ENCODE measurements around the gene RXFP3.

The RXFP3 gene

GRCh38 chr5:33980030-33980429 is 43.8 kb downstream of the RXFP3 start:
- TF ChIP-seq MAX (IDR thresholded peaks at IDR 0.05; ENCODE audit: low read depth, low read length): no peak
- no peak for TF ChIP-seq CTCF (IDR thresholded peaks at IDR 0.05; ENCODE audit: low read depth, low read length)
- no peak for TF ChIP-seq POLR2A (IDR thresholded peaks at IDR 0.05; ENCODE audit: extremely low read depth, insufficient read length)
- TF ChIP-seq MYC (IDR thresholded peaks at IDR 0.05; ENCODE audit: low read depth, low read length): no peak
- H3K4me3 ChIP-seq (ENCODE audit: low read depth, low read length): no peak overlapping the region
- DNase-seq (ENCODE audit: low read depth): no peak

GRCh38 chr5:33981408-33982162 is 45.4 kb downstream of the RXFP3 start:
- DNase-seq (ENCODE audit: low read depth): no peak
- H3K4me3 ChIP-seq (ENCODE audit: low read depth, low read length): no peak overlapping the region
- no peak for TF ChIP-seq MYC (IDR thresholded peaks at IDR 0.05; ENCODE audit: low read depth, low read length)
- no peak for TF ChIP-seq MAX (IDR thresholded peaks at IDR 0.05; ENCODE audit: low read depth, low read length)
- no peak for TF ChIP-seq CTCF (IDR thresholded peaks at IDR 0.05; ENCODE audit: low read depth, low read length)
- TF ChIP-seq POLR2A (IDR thresholded peaks at IDR 0.05; ENCODE audit: extremely low read depth, insufficient read length): no peak

- TF ChIP-seq MYC (IDR thresholded peaks at IDR 0.05; ENCODE audit: low read depth, low read length) (no peak), MAX (IDR thresholded peaks at IDR 0.05; ENCODE audit: low read depth, low read length) (no peak), CTCF (IDR thresholded peaks at IDR 0.05; ENCODE audit: low read depth, low read length) (no peak), POLR2A (IDR thresholded peaks at IDR 0.05; ENCODE audit: extremely low read depth, insufficient read length) (no peak)
- H3K4me3 ChIP-seq (ENCODE audit: low read depth, low read length): no peak overlapping the region
- DNase-seq (ENCODE audit: low read depth): no peak
These were observed 48.0 kb downstream of the RXFP3 start for GRCh38 chr5:33984178-33984577.

GRCh38 chr5:33984671-33985124 is 48.5 kb downstream of the RXFP3 start, which contains the start of gene SLC45A2:
SLC45A2 (minus strand) TSS chr5:33984693; CDS start chr5:33984583, 110 bp downstream.
- no peak for DNase-seq (ENCODE audit: low read depth)
- TF ChIP-seq MAX (IDR thresholded peaks at IDR 0.05; ENCODE audit: low read depth, low read length) (no peak; the same call in 1 of the 2 replicates), POLR2A (IDR thresholded peaks at IDR 0.05; ENCODE audit: extremely low read depth, insufficient read length) (no peak), CTCF (IDR thresholded peaks at IDR 0.05; ENCODE audit: low read depth, low read length) (no peak), MYC (IDR thresholded peaks at IDR 0.05; ENCODE audit: low read depth, low read length) (no peak)
- H3K4me3 ChIP-seq (ENCODE audit: low read depth, low read length): no peak within 1 kb of the TSS

- no peak for DNase-seq (ENCODE audit: low read depth)
- no peak overlapping the region for H3K4me3 ChIP-seq (ENCODE audit: low read depth, low read length)
- TF ChIP-seq CTCF (IDR thresholded peaks at IDR 0.05; ENCODE audit: low read depth, low read length) (no peak), POLR2A (IDR thresholded peaks at IDR 0.05; ENCODE audit: extremely low read depth, insufficient read length) (no peak), MYC (IDR thresholded peaks at IDR 0.05; ENCODE audit: low read depth, low read length) (no peak), MAX (IDR thresholded peaks at IDR 0.05; ENCODE audit: low read depth, low read length) (no peak; the same call in 1 of the 2 replicates)
These were observed 49.3 kb downstream of the RXFP3 start for GRCh38 chr5:33985447-33985846.
